ENCODE measurements around the gene GALNT7. TPM values are rescaled to one million over a fixed set of nuclear protein-coding genes. Genes with fewer than 3 reads are reported as not detected.

The GALNT7 gene
- total and polyA plus RNA-seq, 4 donors, result 0.65 to 13.0 (median 2.1) TPM

GRCh38 chr4:173139561-173139960, 29.1 kb upstream of the GALNT7 start:
- no peaks in the 10 kb centered on the region for H3K36me3 ChIP-seq (ENCODE audit: control insufficient read depth in 4 of 4, insufficient read depth in 3 of 4, low read depth in 1 of 4, low read length in 3 of 4)
- no peaks in the 10 kb centered on the region for H3K4me1 ChIP-seq (ENCODE audit: control insufficient read depth in 4 of 4, insufficient read depth in 4 of 4, low read length in 3 of 4)
- TF ChIP-seq CTCF (IDR thresholded peaks at IDR 0.05; ENCODE audit: low read depth, low read length, missing input control) (no peak), EGR1 (IDR thresholded peaks at IDR 0.05; ENCODE audit: low read depth in 2 of 2) (no peak), NR2F2 (IDR thresholded peaks at IDR 0.05) (no peak)
- no peak for DNase-seq (ENCODE audit: low spot score)
- peaks cover 0 to 3% (median 0%) of the 10 kb centered on the region in 4 donors for H3K27me3 ChIP-seq (ENCODE audit: control insufficient read depth in 4 of 4, insufficient read depth in 4 of 4, low read length in 3 of 4)
- H3K9ac ChIP-seq (ENCODE audit: low read depth in 1 of 2, low read length in 2 of 2), result no peak overlapping the region
- 35% methylated on average over 2 of the region's 2 CpGs for WGBS
- no peaks in the 10 kb centered on the region for H3K9me3 ChIP-seq (ENCODE audit: control insufficient read depth in 4 of 4, low read length in 3 of 4)
- no peak overlapping the region for H3K4me3 ChIP-seq (ENCODE audit: low read depth in 1 of 3, low read length in 3 of 3)
- H3K27ac ChIP-seq (ENCODE audit: low read depth in 1 of 2, low read length in 2 of 2), result no peak overlapping the region

GRCh38 chr4:173145131-173145530, 23.5 kb upstream of the GALNT7 start:
- TF ChIP-seq ZBTB33 (IDR thresholded peaks at IDR 0.05), result no peak
- TF ChIP-seq HNF4A (conservative IDR thresholded peaks at IDR 0.05), result no peak
- no peak for TF ChIP-seq GABPA (IDR thresholded peaks at IDR 0.05 in 1 of 2, conservative IDR thresholded peaks at IDR 0.05 in 1 of 2)
- no peak for TF ChIP-seq SP1 (IDR thresholded peaks at IDR 0.05)
- no peak for TF ChIP-seq MAX (IDR thresholded peaks at IDR 0.05)
- no peak for TF ChIP-seq JUND (IDR thresholded peaks at IDR 0.05)
- no peak for TF ChIP-seq YY1 (IDR thresholded peaks at IDR 0.05)
- H3K4me3 ChIP-seq (ENCODE audit: low read depth in 1 of 3, low read length in 3 of 3), result no peak overlapping the region
- no peaks in the 10 kb centered on the region for H3K9me3 ChIP-seq (ENCODE audit: control insufficient read depth in 4 of 4, low read length in 3 of 4)
- H3K4me1 ChIP-seq (ENCODE audit: control insufficient read depth in 4 of 4, insufficient read depth in 4 of 4, low read length in 3 of 4), result no peaks in the 10 kb centered on the region
- 94% methylated on average over 3 of the region's 3 CpGs for WGBS
- DNase-seq (ENCODE audit: low spot score), result no peak
- H3K36me3 ChIP-seq (ENCODE audit: control insufficient read depth in 4 of 4, insufficient read depth in 3 of 4, low read depth in 1 of 4, low read length in 3 of 4), result no peaks in the 10 kb centered on the region
- H3K27me3 ChIP-seq (ENCODE audit: control insufficient read depth in 4 of 4, insufficient read depth in 4 of 4, low read length in 3 of 4), result peaks cover 0 to 5% (median 0%) of the 10 kb centered on the region in 4 donors
- H3K27ac ChIP-seq (ENCODE audit: low read depth in 1 of 2, low read length in 2 of 2), result no peak overlapping the region
- no peak overlapping the region for H3K9ac ChIP-seq (ENCODE audit: low read depth in 1 of 2, low read length in 2 of 2)

- H3K27ac ChIP-seq (ENCODE audit: low read depth in 1 of 2, low read length in 2 of 2), result no peak overlapping the region
- DNase-seq (ENCODE audit: low spot score), result no peak
- no peak for TF ChIP-seq HNF4A (conservative IDR thresholded peaks at IDR 0.05)
- H3K4me1 ChIP-seq (ENCODE audit: control insufficient read depth in 4 of 4, insufficient read depth in 4 of 4, low read length in 3 of 4), result no peaks in the 10 kb centered on the region
- H3K36me3 ChIP-seq (ENCODE audit: control insufficient read depth in 4 of 4, insufficient read depth in 3 of 4, low read depth in 1 of 4, low read length in 3 of 4), result no peaks in the 10 kb centered on the region
- 96% methylated on average over 4 of the region's 4 CpGs for WGBS
- no peak overlapping the region for H3K4me3 ChIP-seq (ENCODE audit: low read depth in 1 of 3, low read length in 3 of 3)
- peaks cover 0 to 3% (median 0%) of the 10 kb centered on the region in 4 donors for H3K27me3 ChIP-seq (ENCODE audit: control insufficient read depth in 4 of 4, insufficient read depth in 4 of 4, low read length in 3 of 4)
- no peaks in the 10 kb centered on the region for H3K9me3 ChIP-seq (ENCODE audit: control insufficient read depth in 4 of 4, low read length in 3 of 4)
- no peak overlapping the region for H3K9ac ChIP-seq (ENCODE audit: low read depth in 1 of 2, low read length in 2 of 2)
Observed at GRCh38 chr4:173146456-173146855, 22.2 kb upstream of the GALNT7 start.
